ENCODE results near the gene YPEL1. TPM values are rescaled to one million over a fixed set of nuclear protein-coding genes. Genes with fewer than 3 reads are reported as not detected.

Gene YPEL1
- total and polyA plus RNA-seq, 10 of the 15 experiments (the other 5 are each of a cell fraction or from before 2014, with no cell fraction given), result 0.13 to 5.0 (median 1.6) TPM

DNA sequence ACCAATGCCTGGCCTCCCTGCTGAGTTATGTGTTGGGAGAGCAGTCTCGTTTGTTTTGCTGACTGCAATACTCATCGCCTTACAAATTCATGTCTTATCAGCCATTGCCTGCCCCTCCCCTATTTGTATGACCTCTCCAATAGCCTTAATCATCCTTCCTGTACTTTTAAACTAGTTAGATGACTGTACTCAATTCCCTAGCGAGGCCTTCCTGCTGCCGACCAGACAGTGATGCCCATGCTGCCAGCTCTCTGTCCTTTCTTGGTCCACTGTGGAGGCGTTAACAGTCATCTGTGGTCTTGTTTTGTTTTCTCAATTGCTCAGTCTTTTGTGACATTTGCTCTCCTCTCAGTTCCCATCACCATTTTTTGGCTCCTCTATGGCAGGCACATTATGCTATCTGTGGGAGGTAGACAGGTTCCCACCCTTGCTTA lies 20.3 kb upstream of the YPEL1 start:
- POLR2A ChIA-PET, result no interaction called here
- ATAC-seq, result peak; percentile 77
- no peak for TF ChIP-seq TAF1 (IDR thresholded peaks at IDR 0.05; ENCODE audit: borderline replicate concordance, low read depth, low read length)
- peak; percentile 76 for TF ChIP-seq EED (IDR thresholded peaks at IDR 0.05; ENCODE audit: low read depth)
- TF ChIP-seq BCL11A (IDR thresholded peaks at IDR 0.05; ENCODE audit: low read depth, low read length), result peak; percentile 52
- TF ChIP-seq ETV6 (conservative IDR thresholded peaks at IDR 0.05 in 1 of 2, IDR thresholded peaks at IDR 0.05 in 1 of 2; ENCODE audit: borderline replicate concordance in 1 of 2, low read depth in 1 of 2), result 0 out of 4 replicates have a peak, but pooled peaks of 1 of the 2 experiments have one; percentile 39
- TF ChIP-seq, protein P1, sequence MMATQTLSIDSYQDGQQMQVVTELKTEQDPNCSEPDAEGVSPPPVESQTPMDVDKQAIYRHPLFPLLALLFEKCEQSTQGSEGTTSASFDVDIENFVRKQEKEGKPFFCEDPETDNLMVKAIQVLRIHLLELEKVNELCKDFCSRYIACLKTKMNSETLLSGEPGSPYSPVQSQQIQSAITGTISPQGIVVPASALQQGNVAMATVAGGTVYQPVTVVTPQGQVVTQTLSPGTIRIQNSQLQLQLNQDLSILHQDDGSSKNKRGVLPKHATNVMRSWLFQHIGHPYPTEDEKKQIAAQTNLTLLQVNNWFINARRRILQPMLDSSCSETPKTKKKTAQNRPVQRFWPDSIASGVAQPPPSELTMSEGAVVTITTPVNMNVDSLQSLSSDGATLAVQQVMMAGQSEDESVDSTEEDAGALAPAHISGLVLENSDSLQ (IDR thresholded peaks at IDR 0.05), result peak; percentile 27; the same call in 1 of the 2 replicates
- TF ChIP-seq JUNB (IDR thresholded peaks at IDR 0.05), result peak; percentile 67
- peak; percentile 85 for TF ChIP-seq MEF2B (IDR thresholded peaks at IDR 0.05; ENCODE audit: partially characterized antibody, poor library complexity, severe bottlenecking)
- TF ChIP-seq POLR2A (IDR thresholded peaks at IDR 0.05; ENCODE audit: low read depth, low read length), result peak; percentile 26; the same call in 1 of the 2 replicates
- TF ChIP-seq ZNF622 (IDR thresholded peaks at IDR 0.05), result no peak
- peak; percentile 57; the same call in 1 of the 2 replicates for TF ChIP-seq TCF12 (IDR thresholded peaks at IDR 0.05; ENCODE audit: low read depth, low read length)
- TF ChIP-seq ZNF24 (IDR thresholded peaks at IDR 0.05), result no peak
- TF ChIP-seq CREM (IDR thresholded peaks at IDR 0.05; ENCODE audit: low read depth), result peak; percentile 68
- TF ChIP-seq GATAD2B (conservative IDR thresholded peaks at IDR 0.05; ENCODE audit: low read depth), result 0 out of 2 replicates have a peak, but pooled peaks have one; percentile 49
- peak; percentile 73 for TF ChIP-seq IKZF1 (conservative IDR thresholded peaks at IDR 0.05)
- TF ChIP-seq NR2F1 (conservative IDR thresholded peaks at IDR 0.05), result peak; percentile 65; the same call in 1 of the 2 replicates
- peak; percentile 9 for TF ChIP-seq SP1 (IDR thresholded peaks at IDR 0.05; ENCODE audit: low read depth, low read length)
- TF ChIP-seq PAX5 (IDR thresholded peaks at IDR 0.05; ENCODE audit: borderline replicate concordance, low read depth, low read length), result peak; percentile 60; the same call in 1 of the 2 replicates
- peak; percentile 10; the same call in 1 of the 2 replicates for TF ChIP-seq FOXM1 (IDR thresholded peaks at IDR 0.05; ENCODE audit: low read depth, low read length)
- TF ChIP-seq, protein P2, sequence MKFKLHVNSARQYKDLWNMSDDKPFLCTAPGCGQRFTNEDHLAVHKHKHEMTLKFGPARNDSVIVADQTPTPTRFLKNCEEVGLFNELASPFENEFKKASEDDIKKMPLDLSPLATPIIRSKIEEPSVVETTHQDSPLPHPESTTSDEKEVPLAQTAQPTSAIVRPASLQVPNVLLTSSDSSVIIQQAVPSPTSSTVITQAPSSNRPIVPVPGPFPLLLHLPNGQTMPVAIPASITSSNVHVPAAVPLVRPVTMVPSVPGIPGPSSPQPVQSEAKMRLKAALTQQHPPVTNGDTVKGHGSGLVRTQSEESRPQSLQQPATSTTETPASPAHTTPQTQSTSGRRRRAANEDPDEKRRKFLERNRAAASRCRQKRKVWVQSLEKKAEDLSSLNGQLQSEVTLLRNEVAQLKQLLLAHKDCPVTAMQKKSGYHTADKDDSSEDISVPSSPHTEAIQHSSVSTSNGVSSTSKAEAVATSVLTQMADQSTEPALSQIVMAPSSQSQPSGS (IDR thresholded peaks at IDR 0.05; ENCODE audit: low read length), result 0 out of 2 replicates have a peak, but pooled peaks have one; percentile 37
- peak; percentile 44; the same call in 1 of the 2 replicates for TF ChIP-seq ATF7 (IDR thresholded peaks at IDR 0.05; ENCODE audit: low read depth)
- TF ChIP-seq, protein P3, sequence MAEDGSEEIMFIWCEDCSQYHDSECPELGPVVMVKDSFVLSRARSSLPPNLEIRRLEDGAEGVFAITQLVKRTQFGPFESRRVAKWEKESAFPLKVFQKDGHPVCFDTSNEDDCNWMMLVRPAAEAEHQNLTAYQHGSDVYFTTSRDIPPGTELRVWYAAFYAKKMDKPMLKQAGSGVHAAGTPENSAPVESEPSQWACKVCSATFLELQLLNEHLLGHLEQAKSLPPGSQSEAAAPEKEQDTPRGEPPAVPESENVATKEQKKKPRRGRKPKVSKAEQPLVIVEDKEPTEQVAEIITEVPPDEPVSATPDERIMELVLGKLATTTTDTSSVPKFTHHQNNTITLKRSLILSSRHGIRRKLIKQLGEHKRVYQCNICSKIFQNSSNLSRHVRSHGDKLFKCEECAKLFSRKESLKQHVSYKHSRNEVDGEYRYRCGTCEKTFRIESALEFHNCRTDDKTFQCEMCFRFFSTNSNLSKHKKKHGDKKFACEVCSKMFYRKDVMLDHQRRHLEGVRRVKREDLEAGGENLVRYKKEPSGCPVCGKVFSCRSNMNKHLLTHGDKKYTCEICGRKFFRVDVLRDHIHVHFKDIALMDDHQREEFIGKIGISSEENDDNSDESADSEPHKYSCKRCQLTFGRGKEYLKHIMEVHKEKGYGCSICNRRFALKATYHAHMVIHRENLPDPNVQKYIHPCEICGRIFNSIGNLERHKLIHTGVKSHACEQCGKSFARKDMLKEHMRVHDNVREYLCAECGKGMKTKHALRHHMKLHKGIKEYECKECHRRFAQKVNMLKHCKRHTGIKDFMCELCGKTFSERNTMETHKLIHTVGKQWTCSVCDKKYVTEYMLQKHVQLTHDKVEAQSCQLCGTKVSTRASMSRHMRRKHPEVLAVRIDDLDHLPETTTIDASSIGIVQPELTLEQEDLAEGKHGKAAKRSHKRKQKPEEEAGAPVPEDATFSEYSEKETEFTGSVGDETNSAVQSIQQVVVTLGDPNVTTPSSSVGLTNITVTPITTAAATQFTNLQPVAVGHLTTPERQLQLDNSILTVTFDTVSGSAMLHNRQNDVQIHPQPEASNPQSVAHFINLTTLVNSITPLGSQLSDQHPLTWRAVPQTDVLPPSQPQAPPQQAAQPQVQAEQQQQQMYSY (CRISPR knock-in tag; IDR thresholded peaks at IDR 0.05), result no peak

More for the DNA sequence above, 20.3 kb upstream of the YPEL1 start:
- WGBS (ENCODE audit: insufficient coverage, insufficient replicate concordance, low lambda C conversion rate, missing lambda C conversion rate), result 11% methylated on average over 5 of the region's 5 CpGs
- intact Hi-C loops (cut with micrococcal nuclease; ENCODE audit: unreplicated experiment) (no loop called here), in situ Hi-C loops (cut with MboI) (no loop called here)
- RAD21 ChIA-PET (ENCODE audit: unreplicated experiment), result no interaction called here
- no peaks in the 10 kb centered on the region for H4K20me1 ChIP-seq (ENCODE audit: control insufficient read depth, insufficient read depth)
- SMC1A ChIA-PET (ENCODE audit: uncharacterized antibody, unreplicated experiment), result interaction anchor here (1.2 kb wide), 1 partner anchor 24 kb away, joined by 5 read pairs; no protein-coding TSS in a partner anchor
- peaks cover 2 to 10% of the 10 kb centered on the region in 2 experiments; a peak in 2 of 4 replicates for H3K36me3 ChIP-seq (ENCODE audit: control insufficient read depth in 2 of 2, insufficient read depth in 2 of 2, low read length in 1 of 2)
- no peak overlapping the region for H2AFZ ChIP-seq (ENCODE audit: control insufficient read depth, low read depth, low read length)
- no peak overlapping the region; the same call in none of the 2 replicates for H3K27ac ChIP-seq (ENCODE audit: control insufficient read depth, insufficient read depth)
- no TSS peak for BruUV-seq (replicated peaks)
- H3K27me3 ChIP-seq (replicated peaks in 1 of 2; ENCODE audit: control insufficient read depth in 2 of 2, insufficient read depth in 2 of 2, low read length in 1 of 2), result no peaks in the 10 kb centered on the region
- peak; percentile 82 for FAIRE-seq
- no peaks in the 10 kb centered on the region for H3K9me3 ChIP-seq (replicated peaks; ENCODE audit: control insufficient read depth, insufficient read depth, low read length)
- H3K4me2 ChIP-seq (ENCODE audit: control insufficient read depth, insufficient read depth), result peak overlapping the region; percentile 1; the same call in 1 of the 2 replicates
- H3K9ac ChIP-seq (ENCODE audit: control insufficient read depth, insufficient read depth, low read length), result no peak overlapping the region
- CTCF ChIA-PET, result no interaction called here
- H3K4me3 ChIP-seq, result no peak overlapping the region
- H3K4me1 ChIP-seq (ENCODE audit: control insufficient read depth, insufficient read depth, low read length), result peaks cover 30% of the 10 kb centered on the region
- peak; percentile 57 for DNase-seq (ENCODE audit: low read depth, low spot score)
- H3K79me2 ChIP-seq (ENCODE audit: control insufficient read depth, insufficient read depth, low read length), result no peaks in the 10 kb centered on the region

Data from GM12878 (cell line).